ENCODE data around the gene CCDC89. TPM values are rescaled to one million over a fixed set of nuclear protein-coding genes. Genes with fewer than 3 reads are reported as not detected.
A peak's percentile ranks its signal among the peaks of the same experiment; 100 is the strongest.

CCDC89 gene
- total and polyA plus RNA-seq, 12 donors: 0.61 to 2.3 (median 1.8) TPM; not detected in 1

DNA sequence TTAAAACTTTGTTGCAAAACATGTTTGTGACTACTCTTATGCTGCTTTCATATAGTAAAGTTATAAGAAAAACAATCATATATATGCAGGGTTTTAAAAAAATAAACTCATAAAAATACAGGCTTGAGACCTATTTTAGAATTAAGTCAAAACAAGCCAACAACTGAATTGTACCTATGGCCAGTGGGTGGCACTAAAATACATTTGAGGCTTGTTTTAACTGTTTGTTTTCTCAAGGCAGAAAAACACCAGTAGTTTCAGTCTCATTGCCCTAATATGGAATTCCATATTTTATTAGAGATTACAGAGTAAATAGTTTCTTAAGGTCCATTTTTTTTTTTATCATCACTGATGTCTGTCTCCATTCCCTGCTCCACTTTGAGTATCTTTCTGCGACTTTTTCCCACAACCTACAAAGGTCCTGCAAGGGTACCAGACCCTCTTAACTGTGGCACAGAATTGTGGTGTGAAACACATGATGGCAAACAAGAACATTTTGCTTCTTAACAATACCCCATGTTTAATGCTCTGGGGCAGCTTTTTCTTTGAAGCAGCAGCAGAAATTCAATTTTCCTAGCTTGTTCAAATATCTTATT, 8.5 kb upstream of the CCDC89 start:
- no peak overlapping the region for H3K4me3 ChIP-seq
- intact Hi-C loops (cut with DNase I): loop anchor here in 1 of 2 donors (10.0 kb wide), 1 partner anchor 120 kb away; the partner anchor contains the start of gene SYTL2
- WGBS, 4 donors: 93 to 100% (median 98%) methylated on average over 1 of the region's 1 CpG

DNA sequence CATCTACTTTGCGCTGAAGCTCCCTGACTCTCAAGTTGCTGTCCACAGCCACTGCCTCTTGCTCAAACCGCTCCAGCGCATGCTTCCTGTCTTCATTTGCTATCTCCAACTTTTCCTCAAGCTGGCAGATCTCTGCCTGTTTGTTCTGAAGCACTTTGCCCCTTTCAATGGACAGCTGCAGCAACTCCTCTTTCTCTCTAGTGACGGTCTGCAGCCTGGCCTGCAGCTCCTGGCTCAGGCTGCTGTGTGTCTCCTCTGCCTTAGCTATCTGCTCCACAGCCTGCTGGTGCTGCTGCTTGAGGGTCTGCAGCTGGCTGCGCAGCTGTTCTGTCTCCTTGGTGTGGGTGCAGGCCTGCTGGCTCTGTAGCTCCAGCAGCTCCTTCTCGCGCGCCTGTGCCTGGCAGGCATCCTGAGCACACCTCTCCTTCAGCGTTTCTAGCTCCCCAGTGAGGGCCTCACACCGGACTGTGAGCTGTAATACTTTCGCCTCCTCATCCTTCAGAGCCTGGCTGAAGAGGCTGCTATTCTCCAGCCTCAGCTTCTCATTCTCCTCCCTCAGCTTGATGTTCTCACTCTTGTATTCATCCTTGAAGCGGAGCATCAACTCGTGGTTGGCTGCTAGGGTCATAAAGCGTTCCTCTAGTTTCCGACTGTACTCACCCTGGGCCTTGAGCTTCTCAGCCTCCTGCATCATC, 723 bp downstream of the CCDC89 start:
- no peak for TF ChIP-seq POLR2A (IDR thresholded peaks at IDR 0.05)
- TF ChIP-seq, protein P1, sequence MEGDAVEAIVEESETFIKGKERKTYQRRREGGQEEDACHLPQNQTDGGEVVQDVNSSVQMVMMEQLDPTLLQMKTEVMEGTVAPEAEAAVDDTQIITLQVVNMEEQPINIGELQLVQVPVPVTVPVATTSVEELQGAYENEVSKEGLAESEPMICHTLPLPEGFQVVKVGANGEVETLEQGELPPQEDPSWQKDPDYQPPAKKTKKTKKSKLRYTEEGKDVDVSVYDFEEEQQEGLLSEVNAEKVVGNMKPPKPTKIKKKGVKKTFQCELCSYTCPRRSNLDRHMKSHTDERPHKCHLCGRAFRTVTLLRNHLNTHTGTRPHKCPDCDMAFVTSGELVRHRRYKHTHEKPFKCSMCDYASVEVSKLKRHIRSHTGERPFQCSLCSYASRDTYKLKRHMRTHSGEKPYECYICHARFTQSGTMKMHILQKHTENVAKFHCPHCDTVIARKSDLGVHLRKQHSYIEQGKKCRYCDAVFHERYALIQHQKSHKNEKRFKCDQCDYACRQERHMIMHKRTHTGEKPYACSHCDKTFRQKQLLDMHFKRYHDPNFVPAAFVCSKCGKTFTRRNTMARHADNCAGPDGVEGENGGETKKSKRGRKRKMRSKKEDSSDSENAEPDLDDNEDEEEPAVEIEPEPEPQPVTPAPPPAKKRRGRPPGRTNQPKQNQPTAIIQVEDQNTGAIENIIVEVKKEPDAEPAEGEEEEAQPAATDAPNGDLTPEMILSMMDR (IDR thresholded peaks at IDR 0.05): no peak
- no peaks in the 10 kb centered on the region for H3K9me3 ChIP-seq (replicated peaks in 1 of 3)
- H3K27ac ChIP-seq: peak overlapping the region; percentile 28 to 70 (median 33)
- intact Hi-C loops (cut with DNase I): no loop called here
- peak in 1 of 7 donors; percentile 13 for DNase-seq
- WGBS, 4 donors: 63 to 71% (median 66%) methylated on average over 15 of the region's 15 CpGs
- H3K27me3 ChIP-seq: no peaks in the 10 kb centered on the region
- peaks cover 0 to 31% of the 10 kb centered on the region in 2 donors for H3K4me1 ChIP-seq (replicated peaks in 1 of 2)
- H3K36me3 ChIP-seq (replicated peaks in 1 of 2): no peaks in the 10 kb centered on the region
- H3K4me3 ChIP-seq: peak overlapping the region in 2 of 4 donors; percentile 11 to 36

More for the DNA sequence above, 8.5 kb upstream of the CCDC89 start:
- Histone ChIP-seq H3K36me3 (replicated peaks in 1 of 2) (no peaks in the 10 kb centered on the region), H3K27ac (no peak overlapping the region), H3K27me3 (no peaks in the 10 kb centered on the region), H3K9me3 (replicated peaks in 1 of 3) (no peaks in the 10 kb centered on the region), H3K4me1 (replicated peaks in 1 of 2) (no peaks in the 10 kb centered on the region)
- TF ChIP-seq, protein P1 (IDR thresholded peaks at IDR 0.05): peak; percentile 18 to 59 (median 44)
- TF ChIP-seq POLR2A (IDR thresholded peaks at IDR 0.05): no peak
- DNase-seq: peak in 1 of 7 donors; percentile 15

DNA sequence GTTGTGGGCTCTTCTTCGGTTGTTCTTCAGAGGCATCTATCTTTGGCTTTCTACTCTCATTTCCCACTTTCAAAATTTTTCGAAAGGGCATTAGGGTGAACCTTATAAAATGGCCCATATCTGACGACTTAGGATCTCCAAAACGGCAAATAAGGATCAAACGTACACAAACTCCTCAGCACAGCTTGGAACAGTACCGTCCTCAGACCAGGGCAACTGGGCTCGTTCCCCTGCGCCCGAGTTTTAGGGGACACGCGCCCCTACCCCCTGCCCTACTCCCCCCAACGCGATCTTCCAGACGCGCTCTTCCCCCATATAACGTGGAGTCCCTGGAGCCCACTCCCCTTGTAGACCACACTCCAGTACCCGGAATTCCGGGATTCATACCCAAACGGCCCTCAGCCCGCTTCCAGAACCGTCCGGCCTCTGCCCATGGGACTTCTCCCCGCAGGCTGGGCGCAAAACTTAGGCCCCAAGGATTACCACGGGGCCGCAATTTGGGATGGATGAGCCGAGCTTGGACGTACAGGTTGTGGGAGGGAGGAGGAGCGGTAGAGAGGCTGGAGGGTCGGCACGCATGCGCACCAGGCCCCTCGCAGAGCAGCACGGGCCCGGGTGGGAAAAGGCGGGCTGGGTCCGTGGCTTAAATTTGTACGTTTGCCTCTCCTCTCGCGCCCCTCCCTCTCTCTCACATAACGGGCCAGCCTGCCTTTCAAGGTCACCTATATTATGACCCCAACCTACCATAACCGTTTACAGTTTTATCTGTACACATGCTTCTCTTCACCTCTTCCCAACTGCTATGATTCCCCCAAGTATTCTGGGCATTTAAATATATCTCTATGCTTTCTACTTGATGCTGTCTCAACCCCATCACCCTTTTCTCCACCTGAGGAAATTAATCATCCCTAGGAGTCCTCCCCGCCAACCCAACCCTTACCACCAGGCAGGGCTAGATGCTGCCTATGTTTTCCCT, 3.4 kb downstream of the CCDC89 start:
- peak; percentile 44 to 81 (median 67) for DNase-seq
- peak overlapping the region in 3 of 4 donors; percentile 40 to 69 (median 68) for H3K4me3 ChIP-seq
- TF ChIP-seq POLR2A (IDR thresholded peaks at IDR 0.05): no peak
- TF ChIP-seq, protein P1 (IDR thresholded peaks at IDR 0.05): no peak
- no peaks in the 10 kb centered on the region for H3K36me3 ChIP-seq (replicated peaks in 1 of 2)
- peak overlapping the region in 2 of 5 donors; percentile 27 to 36 for H3K27ac ChIP-seq
- H3K27me3 ChIP-seq: no peaks in the 10 kb centered on the region
- H3K4me1 ChIP-seq (replicated peaks in 1 of 2): peaks cover 7 to 42% of the 10 kb centered on the region in 2 donors
- WGBS, 4 donors: 12 to 46% (median 24%) methylated on average over 24 to 43 of the region's 43 CpGs
- intact Hi-C loops (cut with DNase I): no loop called here
- no peaks in the 10 kb centered on the region for H3K9me3 ChIP-seq (replicated peaks in 1 of 3)
